Ammon's horn (tissue), 1 donor: ENCODE data around the gene DOCK2.
"Not testable (repeated sequence)": the region's sequence is repeated elsewhere in the genome, so short reads cannot be mapped to it uniquely, and the experiment has no call there.

Experiments
- DNase-seq: peaks from one replicate; pipeline ENCODE4 v3.0.0-alpha.2; 2016; ENCODE audit warnings: low spot score

DOCK2 gene

DNA sequence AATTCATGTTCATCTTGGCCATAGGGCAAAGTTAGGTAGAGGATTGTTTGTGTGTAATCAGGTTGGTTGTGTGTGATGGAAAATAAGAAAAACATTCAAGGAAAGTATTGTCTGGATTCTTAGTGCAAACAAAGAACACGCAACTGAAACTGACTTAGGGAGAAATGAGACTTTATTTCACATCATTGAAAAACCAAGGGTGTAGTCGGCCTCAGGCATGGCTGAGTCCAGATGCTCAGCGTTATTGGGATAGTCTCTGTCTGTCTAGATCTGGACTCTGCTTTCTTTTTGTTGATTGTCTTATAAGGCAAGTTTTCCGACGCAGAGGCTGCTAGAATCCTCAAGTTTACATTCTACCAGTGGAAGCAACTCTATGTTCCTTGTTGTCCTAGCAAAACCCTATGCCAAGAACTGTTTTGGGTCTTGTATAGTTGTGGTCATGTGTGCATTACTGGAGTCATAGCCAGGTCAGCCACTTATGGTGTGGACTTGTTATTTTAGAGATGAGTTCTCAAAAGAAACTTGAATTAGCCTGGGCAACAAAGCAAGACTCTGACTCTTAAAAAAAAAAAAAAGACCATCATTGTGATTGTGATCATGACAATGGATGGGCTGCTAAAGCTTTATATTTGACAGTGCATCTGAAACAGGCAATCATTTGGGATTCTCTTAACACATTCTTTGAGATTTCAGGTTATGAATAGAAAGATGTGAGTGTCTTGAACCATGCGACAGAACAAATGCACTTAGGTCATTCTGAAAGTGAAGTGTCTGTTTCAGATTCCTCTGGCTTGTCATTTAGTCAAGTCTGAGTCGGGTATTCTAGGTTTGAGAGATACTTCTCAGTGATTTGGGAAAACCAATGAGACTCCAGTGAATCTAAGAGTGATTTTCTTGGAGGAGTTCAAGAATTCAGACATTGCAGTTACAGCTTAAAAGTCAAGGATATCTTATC is 82.6 kb downstream of the DOCK2 start:
- DNase-seq, result no peak

GRCh38 chr5:169721771-169722170 is 84.7 kb downstream of the DOCK2 start:
- DNase-seq, result no peak

GRCh38 chr5:169723103-169723831 is 86.2 kb downstream of the DOCK2 start:
- DNase-seq, result no peak

DNA sequence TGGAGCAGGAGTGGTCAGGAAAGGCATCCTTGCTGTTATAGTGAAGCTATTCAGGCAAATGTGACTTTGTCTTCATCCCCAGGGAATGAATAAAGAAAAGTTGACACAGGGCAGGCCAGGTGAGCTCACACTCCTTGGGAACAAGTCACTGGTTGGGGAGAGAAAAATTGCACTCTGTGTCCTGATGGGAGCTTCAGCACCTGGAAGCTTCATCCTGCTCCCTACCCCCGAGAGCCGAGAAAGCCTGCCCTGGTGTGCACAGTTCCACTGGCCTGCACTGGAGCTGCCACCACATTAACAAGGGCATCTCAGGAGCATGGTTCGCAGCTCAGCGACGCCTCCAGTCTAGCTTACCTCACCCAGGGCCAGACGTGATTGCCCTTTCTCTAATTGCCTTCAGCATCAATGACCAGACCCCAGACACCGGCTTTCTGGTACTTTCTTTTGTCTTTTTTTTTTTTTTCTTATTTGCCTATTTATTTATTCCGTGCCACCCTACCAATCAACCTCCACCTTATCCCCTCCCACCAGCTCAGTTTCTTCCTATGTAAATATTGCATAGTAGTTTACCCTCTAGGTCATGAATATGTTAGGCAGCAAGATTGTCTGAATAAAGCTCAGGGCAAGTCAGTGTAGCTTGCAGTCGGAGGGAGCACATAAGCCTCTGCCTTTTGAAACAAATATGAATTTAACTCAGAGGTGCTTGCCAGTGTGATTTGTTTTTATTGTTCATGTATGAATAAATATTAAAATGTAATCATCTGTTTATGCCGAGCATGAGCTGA is 87.4 kb downstream of the DOCK2 start:
- DNase-seq, result no peak

- DNase-seq, result not testable (repeated sequence)
Observed at GRCh38 chr5:169725665-169726064, 88.6 kb downstream of the DOCK2 start.

DNA sequence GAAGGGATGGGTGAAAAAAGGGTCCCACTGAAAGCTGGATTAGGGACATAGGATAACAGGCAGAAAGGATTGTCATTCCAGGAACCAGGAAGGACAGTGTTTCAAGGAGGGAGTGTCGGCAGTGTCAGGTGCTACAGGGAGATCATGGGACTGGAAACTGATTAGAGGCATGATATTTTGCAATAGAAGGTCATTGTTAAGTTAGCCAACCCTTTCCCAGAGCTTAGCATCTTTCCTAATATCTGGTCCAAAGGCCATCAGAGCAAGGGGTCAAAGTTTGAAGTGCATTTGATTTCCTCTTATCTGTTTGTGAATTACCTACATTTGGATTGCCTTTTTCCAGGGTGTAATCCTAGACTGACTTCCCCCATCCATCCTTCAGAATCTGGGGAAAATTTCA is 91.3 kb downstream of the DOCK2 start:
- DNase-seq, result no peak

DNA sequence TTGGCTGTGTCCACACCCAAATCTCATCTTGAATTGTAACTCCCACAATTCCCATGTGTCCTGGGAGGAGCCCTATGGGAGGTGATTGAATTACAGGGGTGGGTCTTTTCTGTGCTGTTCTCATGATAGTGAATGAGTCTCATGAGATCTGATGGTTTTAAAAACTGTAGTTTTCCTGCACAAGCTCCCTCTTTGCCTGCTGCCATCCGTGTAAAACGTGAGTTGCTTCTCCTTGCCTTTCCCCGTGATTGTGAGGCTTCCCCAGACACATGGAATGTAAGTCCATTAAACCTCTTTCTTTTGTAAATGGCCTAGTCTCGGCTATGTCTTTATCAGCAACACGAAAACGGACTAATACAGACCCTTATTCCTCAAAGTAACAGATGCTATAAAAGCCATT is 94.1 kb downstream of the DOCK2 start:
- DNase-seq, result no peak

GRCh38 chr5:169732841-169733240 is 95.8 kb downstream of the DOCK2 start:
- no peak for DNase-seq

GRCh38 chr5:169735913-169736312 is 98.8 kb downstream of the DOCK2 start:
- no peak for DNase-seq

- DNase-seq, result no peak
Observed at GRCh38 chr5:169736653-169737052, 99.6 kb downstream of the DOCK2 start.

GRCh38 chr5:169740435-169740834 is 103.4 kb downstream of the DOCK2 start:
- DNase-seq, result no peak

DNA sequence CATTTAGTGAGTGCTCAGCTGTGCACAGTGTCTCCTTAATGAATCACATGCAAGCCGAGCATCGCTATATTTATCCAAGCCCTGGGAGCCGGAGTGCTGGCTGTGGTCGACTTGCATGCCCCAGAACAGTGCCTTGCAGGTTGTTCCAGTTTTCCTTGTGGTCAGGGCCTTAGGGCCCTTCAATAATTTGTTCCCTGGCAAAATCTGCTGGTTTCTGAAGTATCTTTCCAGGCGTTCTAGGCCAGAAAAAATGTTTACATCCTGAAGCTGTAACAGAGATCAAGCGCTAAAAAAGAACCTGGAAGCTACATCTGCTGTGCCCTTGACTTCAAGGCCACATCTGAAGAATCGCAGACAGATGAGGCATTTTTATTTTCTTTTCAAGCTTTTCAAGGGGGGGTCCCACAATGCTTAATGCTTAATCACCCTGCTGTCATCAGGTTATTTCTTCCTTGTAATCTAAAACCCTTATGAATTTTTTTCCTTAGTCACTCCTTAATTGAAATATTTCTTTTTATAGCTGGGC is 105.8 kb downstream of the DOCK2 start:
- DNase-seq, result peak; percentile 19

DNA sequence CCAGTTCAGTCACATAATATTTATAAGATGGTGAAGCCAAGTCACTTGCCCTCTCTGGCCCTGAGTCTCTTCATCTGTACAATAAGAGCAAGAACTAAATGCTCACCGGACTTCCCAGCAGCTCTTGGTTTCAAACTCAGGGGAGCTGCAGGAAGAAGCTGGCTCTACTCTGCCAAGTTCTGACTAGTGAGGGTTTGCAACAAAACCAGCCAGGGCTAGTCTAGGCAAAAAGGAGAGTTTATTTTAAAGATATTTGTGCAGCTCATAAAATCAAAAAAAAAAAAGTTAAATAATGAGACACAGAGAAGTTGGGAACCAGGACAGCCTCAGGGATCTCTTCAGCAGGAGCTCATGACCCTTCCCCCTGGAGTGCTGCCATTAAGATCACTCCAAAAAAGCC is 107.3 kb downstream of the DOCK2 start:
- DNase-seq, result no peak

- no peak for DNase-seq
Observed at GRCh38 chr5:169745441-169746146, 108.5 kb downstream of the DOCK2 start.

DNA sequence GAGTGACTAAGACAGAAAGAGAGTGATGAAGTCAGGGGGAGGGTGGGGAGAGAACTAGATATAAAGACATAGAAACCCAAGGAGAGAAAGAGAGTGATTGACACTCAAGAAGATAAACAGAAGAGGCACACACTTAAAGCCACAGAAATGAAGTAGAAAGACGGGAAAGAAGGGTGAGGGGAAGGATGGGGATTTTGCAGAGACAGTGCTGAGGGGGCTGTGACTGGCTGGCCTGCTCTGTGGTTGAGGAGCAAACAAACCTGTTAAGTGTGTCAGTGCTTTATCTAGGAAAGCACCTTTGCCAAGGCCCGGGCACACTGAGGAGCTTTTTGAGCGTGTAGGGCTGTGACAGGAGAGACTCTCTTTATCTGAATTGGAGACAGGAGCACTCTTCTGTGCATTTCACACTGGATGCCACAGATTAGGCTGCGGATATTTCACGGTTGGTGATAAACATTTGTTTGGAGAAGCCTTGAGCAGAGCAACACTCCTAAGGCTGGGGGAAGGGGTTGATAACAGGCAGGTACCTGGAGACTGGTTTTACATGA is 109.1 kb downstream of the DOCK2 start:
- DNase-seq, result no peak

DNA sequence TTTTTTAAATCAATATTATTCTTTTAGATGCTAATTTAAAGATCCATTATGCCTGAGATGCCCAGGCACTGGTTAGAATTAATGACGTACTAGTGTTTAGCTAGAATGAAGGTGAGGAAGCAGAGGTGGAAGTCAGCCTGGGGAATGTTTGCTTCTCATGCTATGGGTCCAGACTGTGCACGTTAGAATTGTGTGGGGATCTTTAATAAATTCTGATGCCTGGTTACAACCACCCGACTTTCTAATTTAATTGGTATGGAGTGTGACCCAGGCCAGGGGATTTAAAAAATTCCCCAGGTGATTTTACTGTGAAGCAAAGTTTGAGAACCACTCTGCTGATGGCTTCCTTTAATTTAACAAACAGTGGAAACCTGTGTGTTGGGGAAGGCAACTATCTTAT is 111.1 kb downstream of the DOCK2 start:
- DNase-seq, result no peak

- DNase-seq, result no peak
Observed at GRCh38 chr5:169749295-169749694, 112.2 kb downstream of the DOCK2 start.

DNA sequence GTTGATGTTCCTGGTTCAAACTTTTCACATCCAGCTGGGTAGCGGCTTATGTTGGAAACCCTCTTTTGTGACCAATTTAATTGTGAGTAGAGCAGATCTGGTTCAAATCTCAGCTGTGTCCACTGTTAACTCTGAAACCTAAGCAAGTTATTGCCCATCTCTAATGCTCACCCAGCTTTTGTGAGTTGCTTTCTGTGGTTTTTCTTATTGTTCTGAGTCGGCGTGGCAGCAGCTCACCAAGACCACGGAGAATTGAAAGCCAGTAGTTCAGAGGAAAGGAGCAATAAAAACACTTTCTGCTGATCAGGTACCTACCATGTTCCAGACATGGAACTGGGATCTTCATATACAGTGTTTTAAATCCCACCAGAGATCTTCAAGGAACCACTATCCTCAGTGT is 114.4 kb downstream of the DOCK2 start:
- DNase-seq, result no peak

GRCh38 chr5:169752566-169752965 is 115.5 kb downstream of the DOCK2 start:
- not testable (repeated sequence) for DNase-seq

DNA sequence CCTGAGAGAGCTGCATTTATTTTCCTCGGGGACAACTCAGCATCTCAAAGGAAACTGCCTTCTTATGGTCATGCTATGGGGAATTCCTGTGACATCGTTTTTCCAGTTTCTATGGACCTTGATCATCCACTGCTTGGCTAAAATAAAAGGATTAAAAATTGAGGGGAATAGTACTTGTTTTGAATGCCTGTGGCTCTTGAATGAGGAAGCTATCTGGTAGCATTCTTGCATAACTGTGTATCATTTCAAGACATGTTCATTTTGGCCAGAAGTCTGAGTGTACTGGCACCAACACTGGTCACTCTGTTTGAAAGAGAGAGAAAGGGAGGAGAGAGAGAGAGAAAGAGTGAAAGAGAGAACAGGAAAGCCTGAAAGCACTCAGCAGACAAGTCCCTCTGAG is 116.7 kb downstream of the DOCK2 start:
- no peak for DNase-seq

GRCh38 chr5:169754737-169755136 is 117.7 kb downstream of the DOCK2 start:
- DNase-seq, result no peak
